GM10248 (cell line): Measurements from ENCODE around the gene EYA2.

Experiments
- CTCF ChIA-PET: fragments of 300-600 bp; sonication (Branson Sonifier 250); formaldehyde crosslinking; extraction: SDS; loops from one replicate; lab custom pipeline; 2021; ENCODE audit warnings: antibody characterized with exemption; lab: Yijun Ruan, JAX
- POLR2A ChIA-PET: fragments of 350-650 bp; sonication (Branson Sonifier 250); formaldehyde crosslinking; extraction: SDS; loops from one replicate; lab custom pipeline; 2020; ENCODE audit warnings: antibody characterized with exemption; lab: Yijun Ruan, JAX
- DNase-seq: peaks from one replicate; pipeline ENCODE4 v3.0.0; 2012; ENCODE audit errors: extremely low spot score
- TF ChIP-seq, protein P1 (sequence below): IDR thresholded peaks from 2 replicates; pipeline ENCODE4 v1.5.1; 2012; ENCODE audit warnings: mild to moderate bottlenecking, low read depth; ENCODE audit errors: extremely low read depth, missing control alignments, control extremely low read depth

EYA2 gene

DNA sequence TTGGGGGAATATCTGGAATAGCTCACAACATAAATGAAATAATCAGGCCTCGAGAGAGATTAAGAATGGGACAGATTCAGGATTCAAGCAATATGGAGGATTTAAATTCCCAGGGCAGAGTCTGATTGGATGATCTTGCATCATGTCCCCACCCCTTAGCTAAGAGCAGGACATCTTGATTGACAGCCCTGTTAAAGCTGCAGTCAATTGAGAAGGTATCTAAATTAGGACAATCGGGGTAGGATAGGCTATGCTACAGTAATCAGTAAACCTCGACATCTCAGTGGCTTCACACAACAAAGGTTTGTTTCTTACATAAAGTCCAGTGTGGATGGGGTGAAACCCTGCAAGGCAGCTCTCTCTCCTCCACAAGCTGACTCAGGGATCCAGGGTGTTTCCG is 109.5 kb downstream of the EYA2 start:
- ChIA-PET POLR2A (no interaction called here), CTCF (no interaction called here)
- TF ChIP-seq, protein P1, sequence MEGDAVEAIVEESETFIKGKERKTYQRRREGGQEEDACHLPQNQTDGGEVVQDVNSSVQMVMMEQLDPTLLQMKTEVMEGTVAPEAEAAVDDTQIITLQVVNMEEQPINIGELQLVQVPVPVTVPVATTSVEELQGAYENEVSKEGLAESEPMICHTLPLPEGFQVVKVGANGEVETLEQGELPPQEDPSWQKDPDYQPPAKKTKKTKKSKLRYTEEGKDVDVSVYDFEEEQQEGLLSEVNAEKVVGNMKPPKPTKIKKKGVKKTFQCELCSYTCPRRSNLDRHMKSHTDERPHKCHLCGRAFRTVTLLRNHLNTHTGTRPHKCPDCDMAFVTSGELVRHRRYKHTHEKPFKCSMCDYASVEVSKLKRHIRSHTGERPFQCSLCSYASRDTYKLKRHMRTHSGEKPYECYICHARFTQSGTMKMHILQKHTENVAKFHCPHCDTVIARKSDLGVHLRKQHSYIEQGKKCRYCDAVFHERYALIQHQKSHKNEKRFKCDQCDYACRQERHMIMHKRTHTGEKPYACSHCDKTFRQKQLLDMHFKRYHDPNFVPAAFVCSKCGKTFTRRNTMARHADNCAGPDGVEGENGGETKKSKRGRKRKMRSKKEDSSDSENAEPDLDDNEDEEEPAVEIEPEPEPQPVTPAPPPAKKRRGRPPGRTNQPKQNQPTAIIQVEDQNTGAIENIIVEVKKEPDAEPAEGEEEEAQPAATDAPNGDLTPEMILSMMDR = no peak
- no peak for DNase-seq

DNA sequence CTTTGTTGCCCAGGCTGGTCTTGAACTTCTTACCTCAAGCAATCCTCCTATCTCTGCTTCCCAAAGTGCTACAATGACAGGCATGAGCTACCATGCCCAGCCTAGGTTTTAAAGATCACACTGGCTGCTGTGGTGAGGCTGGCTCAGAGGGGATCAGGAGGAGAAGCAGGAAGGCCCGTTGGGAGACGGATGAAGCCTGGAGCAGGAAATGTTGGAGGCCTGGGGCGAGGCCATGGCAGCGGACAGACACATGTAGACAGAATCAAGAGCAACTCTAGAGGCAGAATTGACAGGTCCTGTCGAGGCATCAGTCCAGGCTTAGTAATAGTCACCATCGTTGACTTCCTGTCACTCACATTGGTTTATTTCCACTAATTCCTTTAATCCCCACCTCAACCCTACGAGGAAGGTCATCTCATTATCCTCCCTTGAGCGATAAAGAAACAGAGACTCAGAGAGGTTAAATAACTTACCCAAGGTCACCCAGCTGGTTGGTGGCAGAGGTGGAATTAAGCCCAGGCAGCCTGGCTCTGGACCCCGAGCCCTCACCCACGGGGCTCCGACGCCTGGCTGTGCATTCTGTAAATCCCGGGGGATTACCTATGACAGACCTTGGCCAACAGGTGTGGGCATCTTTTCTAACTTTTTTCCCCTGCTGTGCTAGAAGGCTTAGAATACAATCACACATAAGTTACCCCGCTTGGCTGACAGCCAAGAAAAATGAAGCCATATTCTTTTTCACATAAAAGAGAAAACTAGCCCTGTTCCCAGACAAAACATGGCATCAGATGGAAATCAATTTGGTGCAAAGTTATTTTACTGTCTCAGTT is 113.4 kb downstream of the EYA2 start:
- no peak for DNase-seq
- ChIA-PET POLR2A (no interaction called here), CTCF (no interaction called here)
- TF ChIP-seq, protein P1 = no peak

DNA sequence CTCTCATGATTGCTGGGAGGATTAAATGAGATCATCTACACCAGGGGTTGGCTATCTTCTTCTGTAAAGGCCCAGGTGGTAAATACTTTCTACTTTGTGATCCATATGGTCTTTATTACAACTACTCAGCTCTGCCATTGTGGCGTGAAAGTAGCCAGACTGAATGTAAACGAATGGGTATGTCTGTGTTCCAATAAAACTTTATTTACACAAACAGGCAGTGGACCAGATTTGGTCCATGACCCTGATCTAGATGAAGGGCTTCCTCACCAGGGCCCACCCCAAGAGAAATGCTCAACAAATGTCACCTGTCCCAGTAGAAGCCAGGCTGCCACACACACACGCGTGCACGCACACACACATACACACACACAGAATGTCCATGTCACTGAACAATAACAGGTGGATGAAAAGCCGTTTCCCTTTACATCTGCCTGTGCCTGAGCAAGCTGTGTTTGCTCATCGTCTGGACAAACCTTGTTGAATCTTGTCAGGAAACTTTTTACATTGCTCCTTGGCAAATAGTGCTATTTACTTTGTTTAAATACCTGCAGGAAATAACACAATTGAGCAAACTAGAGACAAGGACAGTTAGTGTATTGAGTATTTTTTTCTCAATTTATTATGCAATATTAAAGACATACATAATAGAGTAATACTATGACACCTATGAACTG is 114.3 kb downstream of the EYA2 start:
- no peak for DNase-seq
- TF ChIP-seq, protein P1 = no peak
- POLR2A ChIA-PET = no interaction called here
- CTCF ChIA-PET = no interaction called here

DNA sequence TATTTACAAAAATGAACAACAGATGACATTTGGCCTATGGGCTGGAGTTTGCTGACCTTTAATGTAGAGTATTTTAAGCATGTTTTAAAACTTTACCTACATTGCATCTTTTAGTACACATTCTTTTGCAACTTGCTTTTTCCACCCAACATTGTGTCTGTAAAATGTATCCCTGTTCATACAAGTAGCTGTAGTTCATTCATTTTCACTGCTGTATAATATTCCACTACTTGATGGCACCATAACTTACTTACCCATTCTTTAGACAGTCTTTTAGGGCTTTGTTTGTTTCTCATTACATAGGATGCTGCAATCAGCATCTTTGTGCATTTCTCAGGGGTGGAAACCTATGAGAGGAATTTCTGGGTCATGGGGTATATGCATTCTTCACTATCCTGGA is 115.1 kb downstream of the EYA2 start:
- DNase-seq = no peak
- TF ChIP-seq, protein P1 = no peak
- ChIA-PET POLR2A (no interaction called here), CTCF (no interaction called here)

DNA sequence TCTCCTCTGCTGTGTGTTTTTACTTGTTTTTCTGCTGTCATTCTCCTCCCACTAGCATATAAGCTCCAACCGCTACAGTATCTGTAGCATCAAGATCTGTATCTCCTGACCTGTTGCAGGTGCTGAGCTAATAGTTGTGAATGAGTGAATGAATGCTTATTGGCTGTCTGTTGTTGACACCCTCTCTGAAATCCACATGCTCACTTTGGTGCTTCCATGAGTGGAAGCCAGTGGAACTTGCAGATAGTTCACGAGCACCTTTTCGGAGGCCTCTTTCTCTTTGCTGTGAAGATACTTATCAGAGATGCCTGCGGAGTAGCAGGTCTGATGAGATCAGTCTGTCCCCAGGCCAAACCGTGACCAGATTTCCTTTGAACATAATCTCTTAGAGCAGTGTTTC is 117.3 kb downstream of the EYA2 start:
- TF ChIP-seq, protein P1 = no peak
- CTCF ChIA-PET = no interaction called here
- POLR2A ChIA-PET = no interaction called here
- DNase-seq = no peak

DNA sequence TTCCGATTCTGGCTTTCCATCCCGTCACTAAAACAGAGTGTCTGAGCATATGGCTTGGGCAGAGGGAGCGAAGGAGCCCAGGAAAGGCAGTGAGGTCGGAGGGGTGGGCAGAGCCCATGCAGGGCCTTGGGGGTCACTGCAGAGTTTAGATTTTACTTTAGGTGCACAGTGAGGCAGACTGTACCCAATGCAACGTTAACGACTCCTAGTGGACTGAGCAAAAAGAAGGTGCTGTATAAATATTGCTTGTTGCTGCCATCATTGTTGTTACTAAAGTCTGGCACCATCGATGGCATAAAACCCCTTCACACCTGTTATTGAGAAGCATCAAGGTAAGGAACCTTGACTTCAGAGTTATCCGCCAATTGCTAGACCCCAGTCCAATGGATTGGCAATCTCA is 119.0 kb downstream of the EYA2 start:
- POLR2A ChIA-PET = no interaction called here
- CTCF ChIA-PET = no interaction called here
- DNase-seq = no peak

More for the DNA sequence above, 119.0 kb downstream of the EYA2 start:
- TF ChIP-seq, protein P1 = no peak
